ENCODE measurements around the gene DLGAP3. TPM values are rescaled to one million over a fixed set of nuclear protein-coding genes. Genes with fewer than 3 reads are reported as not detected.

Gene DLGAP3
- total RNA-seq, 2 donors from 2014 or later = 0.14 to 7.1 TPM

DNA sequence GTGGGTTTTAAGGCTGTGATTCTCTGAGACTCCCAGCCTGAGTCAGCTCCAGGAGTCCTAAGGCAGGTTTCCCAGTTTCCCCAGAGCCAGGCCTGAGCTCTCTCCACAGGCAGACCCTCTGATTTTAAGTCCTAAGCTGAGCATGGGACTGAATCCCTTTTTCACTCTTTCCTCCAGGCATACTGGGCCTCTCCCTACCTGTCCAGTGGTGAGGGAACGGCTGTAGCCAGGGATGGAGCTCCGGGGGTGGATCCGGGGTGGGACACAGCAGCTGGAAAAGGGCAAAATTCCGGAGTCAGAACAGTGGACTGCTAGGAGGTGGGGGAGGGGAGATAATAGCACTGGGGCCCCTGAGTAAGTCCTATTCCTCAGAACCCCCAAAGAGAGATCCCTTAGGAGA is 30.0 kb downstream of the DLGAP3 start:
- no peaks in the 10 kb centered on the region for H3K36me3 ChIP-seq
- no peak for TF ChIP-seq POLR2AphosphoS5 (IDR thresholded peaks at IDR 0.05)
- TF ChIP-seq POLR2A (IDR thresholded peaks at IDR 0.05) = no peak
- TF ChIP-seq, protein P1, sequence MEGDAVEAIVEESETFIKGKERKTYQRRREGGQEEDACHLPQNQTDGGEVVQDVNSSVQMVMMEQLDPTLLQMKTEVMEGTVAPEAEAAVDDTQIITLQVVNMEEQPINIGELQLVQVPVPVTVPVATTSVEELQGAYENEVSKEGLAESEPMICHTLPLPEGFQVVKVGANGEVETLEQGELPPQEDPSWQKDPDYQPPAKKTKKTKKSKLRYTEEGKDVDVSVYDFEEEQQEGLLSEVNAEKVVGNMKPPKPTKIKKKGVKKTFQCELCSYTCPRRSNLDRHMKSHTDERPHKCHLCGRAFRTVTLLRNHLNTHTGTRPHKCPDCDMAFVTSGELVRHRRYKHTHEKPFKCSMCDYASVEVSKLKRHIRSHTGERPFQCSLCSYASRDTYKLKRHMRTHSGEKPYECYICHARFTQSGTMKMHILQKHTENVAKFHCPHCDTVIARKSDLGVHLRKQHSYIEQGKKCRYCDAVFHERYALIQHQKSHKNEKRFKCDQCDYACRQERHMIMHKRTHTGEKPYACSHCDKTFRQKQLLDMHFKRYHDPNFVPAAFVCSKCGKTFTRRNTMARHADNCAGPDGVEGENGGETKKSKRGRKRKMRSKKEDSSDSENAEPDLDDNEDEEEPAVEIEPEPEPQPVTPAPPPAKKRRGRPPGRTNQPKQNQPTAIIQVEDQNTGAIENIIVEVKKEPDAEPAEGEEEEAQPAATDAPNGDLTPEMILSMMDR (IDR thresholded peaks at IDR 0.05) = no peak
- no peaks in the 10 kb centered on the region for H3K4me1 ChIP-seq (replicated peaks)
- intact Hi-C loops (cut with DNase I) = no loop called here
- no peak overlapping the region for H3K4me3 ChIP-seq
- no peak overlapping the region for H3K27ac ChIP-seq
- no peak for DNase-seq (ENCODE audit: low spot score)
- H3K9me3 ChIP-seq = no peaks in the 10 kb centered on the region
- no peaks in the 10 kb centered on the region for H3K27me3 ChIP-seq (replicated peaks; ENCODE audit: insufficient read depth)
- WGBS = 84% methylated on average over 4 of the region's 4 CpGs

DNA sequence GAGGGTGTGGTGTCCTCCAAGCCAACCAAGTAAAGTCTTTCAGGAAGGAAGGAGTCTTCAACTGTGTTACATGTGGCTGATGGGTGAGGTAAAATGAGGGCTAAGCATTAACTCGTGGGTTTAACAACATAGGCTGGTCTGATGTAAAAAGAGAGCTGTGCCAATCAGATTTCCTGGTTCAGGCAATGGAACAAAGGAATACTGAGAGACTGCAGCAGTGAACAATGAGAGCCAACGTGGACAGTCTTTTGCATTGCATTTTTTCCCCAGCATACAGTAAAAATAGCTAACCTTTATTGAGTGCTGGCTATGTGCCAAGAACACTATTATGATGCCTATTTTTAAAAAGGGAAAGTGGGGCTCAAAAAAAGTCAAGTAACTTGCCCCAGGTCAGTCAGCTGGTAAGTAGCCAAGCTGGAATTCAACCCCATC is 31.1 kb downstream of the DLGAP3 start:
- H3K27ac ChIP-seq = no peak overlapping the region
- WGBS = 2% methylated on average over 2 of the region's 2 CpGs
- H3K4me3 ChIP-seq = no peak overlapping the region
- intact Hi-C loops (cut with DNase I) = no loop called here
- no peak for DNase-seq (ENCODE audit: low spot score)
- no peaks in the 10 kb centered on the region for H3K4me1 ChIP-seq (replicated peaks)
- H3K9me3 ChIP-seq = no peaks in the 10 kb centered on the region
- TF ChIP-seq, protein P1 (IDR thresholded peaks at IDR 0.05) = no peak
- TF ChIP-seq POLR2A (IDR thresholded peaks at IDR 0.05) = no peak
- TF ChIP-seq POLR2AphosphoS5 (IDR thresholded peaks at IDR 0.05) = no peak
- no peaks in the 10 kb centered on the region for H3K27me3 ChIP-seq (replicated peaks; ENCODE audit: insufficient read depth)
- no peaks in the 10 kb centered on the region for H3K36me3 ChIP-seq

DNA sequence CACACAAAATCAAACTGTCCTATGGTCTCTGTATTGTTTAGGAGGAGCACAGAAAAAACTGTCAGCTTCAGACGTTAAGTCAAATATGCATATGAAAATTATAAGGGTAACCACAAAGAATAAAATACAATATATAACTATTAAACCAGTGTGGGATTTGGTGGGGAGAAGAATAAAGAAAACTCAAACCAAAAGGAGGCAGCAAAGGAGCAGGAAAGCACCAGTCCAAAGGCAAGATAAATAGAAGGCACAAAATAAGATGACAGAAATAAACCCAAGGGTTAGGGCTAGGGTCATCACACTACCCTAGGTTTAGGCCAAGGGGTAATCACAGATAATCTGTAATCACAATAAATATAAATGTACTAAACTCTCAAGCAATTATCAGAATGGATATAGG is 32.8 kb downstream of the DLGAP3 start:
- H3K4me3 ChIP-seq = no peak overlapping the region
- TF ChIP-seq POLR2AphosphoS5 (IDR thresholded peaks at IDR 0.05) = no peak
- no peak for TF ChIP-seq POLR2A (IDR thresholded peaks at IDR 0.05)
- TF ChIP-seq, protein P1 (IDR thresholded peaks at IDR 0.05) = no peak
- no peaks in the 10 kb centered on the region for H3K36me3 ChIP-seq
- H3K27ac ChIP-seq = no peak overlapping the region
- intact Hi-C loops (cut with DNase I) = no loop called here
- no peaks in the 10 kb centered on the region for H3K9me3 ChIP-seq
- no peaks in the 10 kb centered on the region for H3K27me3 ChIP-seq (replicated peaks; ENCODE audit: insufficient read depth)
- DNase-seq (ENCODE audit: low spot score) = no peak
- 69% methylated on average over 1 of the region's 1 CpG for WGBS
- H3K4me1 ChIP-seq (replicated peaks) = no peaks in the 10 kb centered on the region

DNA sequence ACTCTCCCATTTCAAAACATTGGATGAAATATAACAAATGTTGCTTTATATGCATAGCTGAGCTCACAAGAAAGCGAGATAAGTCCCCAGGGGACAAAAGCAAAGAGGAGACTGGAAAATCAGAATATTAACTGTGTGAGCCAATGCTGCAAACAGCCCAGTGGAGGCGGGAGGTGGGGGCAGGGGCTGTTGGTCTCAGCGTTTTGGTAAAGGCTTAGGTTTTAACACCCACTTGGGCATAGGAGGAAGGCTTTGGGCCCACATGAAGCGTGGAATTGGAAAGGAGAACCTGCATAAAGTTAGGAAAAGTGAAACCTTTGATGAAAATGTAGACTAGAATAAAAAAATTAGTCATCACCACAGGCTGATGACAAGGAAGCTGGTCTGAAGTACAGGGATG is 39.7 kb downstream of the DLGAP3 start:
- no peaks in the 10 kb centered on the region for H3K4me1 ChIP-seq (replicated peaks)
- 70% methylated on average over 4 of the region's 4 CpGs for WGBS
- intact Hi-C loops (cut with DNase I) = no loop called here
- no peaks in the 10 kb centered on the region for H3K9me3 ChIP-seq
- no peak for DNase-seq (ENCODE audit: low spot score)
- no peaks in the 10 kb centered on the region for H3K36me3 ChIP-seq
- H3K27ac ChIP-seq = no peak overlapping the region
- H3K27me3 ChIP-seq (replicated peaks; ENCODE audit: insufficient read depth) = peaks cover 7% of the 10 kb centered on the region
- no peak overlapping the region for H3K4me3 ChIP-seq
- TF ChIP-seq POLR2A (IDR thresholded peaks at IDR 0.05) = no peak

DNA sequence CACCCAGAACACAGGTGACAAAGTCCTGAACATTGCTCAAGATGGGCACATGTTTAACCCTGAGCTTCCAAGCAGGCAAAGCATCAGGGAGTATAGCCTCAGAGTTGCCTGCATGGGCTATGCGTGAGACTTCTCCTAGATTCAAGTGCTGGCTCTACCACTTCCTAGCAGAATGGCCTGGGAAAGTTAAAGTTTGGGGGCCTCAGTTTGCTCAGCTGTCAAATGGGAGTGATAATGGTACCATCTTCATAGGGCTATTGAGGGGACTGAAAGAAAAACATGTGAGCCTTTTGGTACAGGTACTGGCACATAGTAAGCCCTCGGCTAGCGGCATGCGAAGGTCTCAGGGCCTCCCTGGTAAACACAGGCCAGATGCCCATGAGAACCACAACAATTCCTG is 41.9 kb downstream of the DLGAP3 start:
- Histone ChIP-seq H3K36me3 (no peaks in the 10 kb centered on the region), H3K4me3 (no peak overlapping the region), H3K27me3 (replicated peaks; ENCODE audit: insufficient read depth) (peaks cover 7% of the 10 kb centered on the region), H3K9me3 (no peaks in the 10 kb centered on the region), H3K27ac (no peak overlapping the region), H3K4me1 (replicated peaks) (no peaks in the 10 kb centered on the region)
- TF ChIP-seq POLR2A (IDR thresholded peaks at IDR 0.05) (no peak), POLR2AphosphoS5 (IDR thresholded peaks at IDR 0.05) (no peak)
- TF ChIP-seq, protein P1 (IDR thresholded peaks at IDR 0.05) = no peak
- WGBS = 87% methylated on average over 4 of the region's 4 CpGs
- DNase-seq (ENCODE audit: low spot score) = no peak
- intact Hi-C loops (cut with DNase I) = no loop called here

All from prostate gland (tissue), 2 donors.